Measurements from ENCODE around the gene CTNNA2.

The CTNNA2 gene

DNA sequence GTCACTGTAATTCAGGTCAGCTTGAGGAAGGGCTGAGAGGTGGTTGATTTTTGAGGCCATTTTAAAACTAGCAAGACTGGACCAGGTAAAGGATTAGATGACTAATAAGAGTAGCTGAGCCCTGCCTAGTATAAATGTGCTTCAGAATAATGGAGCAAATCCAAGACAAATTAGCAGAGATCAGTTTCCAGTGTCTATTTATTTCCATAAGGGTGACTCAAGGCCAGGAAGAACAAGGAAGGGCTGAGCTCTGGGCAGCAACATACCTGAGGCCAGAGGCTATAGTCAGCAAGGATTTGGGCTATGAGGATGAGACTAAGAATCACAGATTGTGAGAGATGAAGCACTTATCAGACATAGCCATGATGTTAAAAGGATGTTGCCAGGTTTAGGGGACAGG lies 1130.7 kb downstream of the CTNNA2 start:
- no peak overlapping the region for H3K4me3 ChIP-seq
- H3K27ac ChIP-seq: no peak overlapping the region

GRCh38 chr2:80651435-80651834 lies 1138.6 kb downstream of the CTNNA2 start:
- H3K27ac ChIP-seq: no peak overlapping the region
- H3K4me3 ChIP-seq: no peak overlapping the region

DNA sequence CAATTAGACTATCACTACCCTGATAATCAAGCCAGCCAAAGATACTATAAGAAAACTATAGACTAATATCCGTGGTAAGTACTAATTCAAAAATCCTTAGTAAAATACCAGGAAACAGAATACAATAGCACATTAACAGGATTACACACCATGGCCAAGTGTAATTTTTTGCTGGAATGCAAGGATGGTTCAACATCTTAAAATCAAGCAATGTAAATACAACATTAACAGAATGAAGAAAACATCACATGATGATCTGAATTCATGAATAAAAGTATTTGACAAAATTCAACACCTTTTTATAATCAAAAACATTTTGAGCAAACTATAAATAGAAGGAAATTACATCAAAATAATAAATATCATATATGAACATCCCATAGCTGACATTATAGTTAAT lies 1142.4 kb downstream of the CTNNA2 start:
- H3K4me3 ChIP-seq: no peak overlapping the region
- no peak overlapping the region for H3K27ac ChIP-seq

DNA sequence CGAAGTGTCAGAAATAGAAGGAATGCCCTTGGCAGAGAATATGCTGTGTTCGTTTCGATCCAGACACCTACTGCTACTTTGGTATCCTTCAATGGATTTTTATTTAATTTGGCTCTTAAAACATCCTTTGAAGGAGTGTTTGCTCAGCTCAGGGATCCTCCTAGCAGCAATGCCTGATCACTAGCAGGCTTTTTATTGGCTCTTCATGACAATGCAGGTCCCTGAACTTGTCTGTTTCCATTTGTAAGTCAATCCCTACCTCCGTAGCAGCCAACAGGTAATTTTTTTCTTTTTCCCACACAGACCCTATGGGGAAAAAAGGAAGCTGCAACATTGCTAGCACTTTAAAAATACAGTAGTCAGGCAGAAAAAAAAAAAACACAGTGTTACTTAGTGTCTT lies 1157.9 kb downstream of the CTNNA2 start:
- Histone ChIP-seq H3K27ac (no peak overlapping the region), H3K4me3 (no peak overlapping the region)

- no peak overlapping the region for H3K27ac ChIP-seq
- H3K4me3 ChIP-seq: no peak overlapping the region
Observed at GRCh38 chr2:80687524-80687923, 1174.7 kb downstream of the CTNNA2 start.

DNA sequence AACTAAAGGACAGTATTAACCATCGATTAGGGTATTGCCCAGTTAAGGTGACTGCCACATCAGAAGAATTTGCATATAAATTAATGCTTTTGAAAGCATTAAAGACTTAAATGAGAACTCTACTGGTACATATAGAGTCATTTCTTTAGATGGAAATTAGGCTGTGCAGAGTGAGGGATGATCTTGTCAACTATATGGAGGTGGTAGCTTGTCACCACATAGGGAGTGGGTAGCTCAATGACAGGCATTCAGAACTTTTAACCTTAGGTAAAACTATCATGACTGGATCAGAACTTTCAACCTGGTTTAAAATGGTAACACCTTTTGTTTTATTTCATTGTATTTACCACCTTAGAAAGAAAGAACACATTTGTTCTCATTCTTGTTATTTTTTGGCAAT lies 1176.3 kb downstream of the CTNNA2 start:
- H3K4me3 ChIP-seq: no peak overlapping the region
- no peak overlapping the region for H3K27ac ChIP-seq

Data from skin epidermis (tissue), 12 donors.